Right ventricle myocardium superior (tissue), 1 donor: ENCODE measurements around the gene OLFM2. TPM values are rescaled to one million over a fixed set of nuclear protein-coding genes. Genes with fewer than 3 reads are reported as not detected.
"Not testable (repeated sequence)": the region's sequence is repeated elsewhere in the genome, so short reads cannot be mapped to it uniquely, and the experiment has no call there.

ENCODE experiments used
- ATAC-seq: fragments of 200-7000 bp; cut with Tn5 transposase; one replicate; pipeline ENCODE4 v1.9.1; 2020; ENCODE audit warnings: mild to moderate bottlenecking; ENCODE audit not compliant: poor library complexity
- DNase-seq: peaks from one replicate; pipeline ENCODE4 v3.0.0-alpha.2; 2020
- intact Hi-C: fragments of 100-400 bp; cut with DNase I; formaldehyde crosslinking; loops from one replicate; pipeline ENCODE4 v1.11.2; 2022
- total RNA-seq: library from RNA; stranded (reverse); fragmentation: NEBNext Ultra II Directional; extraction: Animal tissue kit (Norgen Biotek cat#: 25700); gene quantifications from one replicate; pipeline ENCODE4 v1.2.1, GENCODE V29; 2021
- donor health status: DM: no; HTN: yes; CAD: no; lungs with severe emphysema.

OLFM2 gene
- total RNA-seq, 1 donor from 2014 or later: 2.2 TPM

GRCh38 chr19:9946528-9947125 is 10.3 kb upstream of the OLFM2 start:
- DNase-seq, intact Hi-C loops, ATAC-seq: not testable (repeated sequence)

GRCh38 chr19:9945319-9945966 is 9.1 kb upstream of the OLFM2 start:
- intact Hi-C loops: no loop called here
- ATAC-seq (peak; percentile 96), DNase-seq (peak; percentile 91)

- no peak for ATAC-seq
These were observed 7.4 kb upstream of the OLFM2 start for GRCh38 chr19:9943744-9944143.

GRCh38 chr19:9941671-9942070 is 5.4 kb upstream of the OLFM2 start:
- DNase-seq (no peak), ATAC-seq (no peak)
- intact Hi-C loops: no loop called here

More at GRCh38 chr19:9943744-9944143, 7.4 kb upstream of the OLFM2 start:
- no peak for DNase-seq
- intact Hi-C loops: no loop called here

- intact Hi-C loops: no loop called here
- ATAC-seq: no peak
- DNase-seq: no peak
These were observed 4.9 kb upstream of the OLFM2 start for GRCh38 chr19:9941231-9941630.

GRCh38 chr19:9940778-9941177 is 4.5 kb upstream of the OLFM2 start:
- no peak for DNase-seq
- ATAC-seq: no peak
- intact Hi-C loops: no loop called here

- no peak for ATAC-seq
- intact Hi-C loops: loop anchor here (10.0 kb wide), 1 partner anchor 445 kb away; the partner anchor contains the start of gene TYK2
- no peak for DNase-seq
These were observed 3.1 kb upstream of the OLFM2 start for GRCh38 chr19:9939301-9939913.

- intact Hi-C loops: loop anchor here (10.0 kb wide), 1 partner anchor 448 kb away; the partner anchor contains the start of gene TYK2
- ATAC-seq (no peak), DNase-seq (no peak)
These were observed 691 bp upstream of the OLFM2 start for GRCh38 chr19:9937001-9937411.

- DNase-seq (no peak), ATAC-seq (no peak)
- intact Hi-C loops: loop anchor here (1.0 to 10.0 kb wide), 2 partner anchors 94 to 449 kb away; partner anchors contain the start of gene TYK2
These were observed 599 bp downstream of the OLFM2 start for GRCh38 chr19:9935506-9936325.

- peak; percentile 80 for ATAC-seq
- intact Hi-C loops: loop anchor here (5.0 to 10.0 kb wide), 2 partner anchors 318 to 450 kb away; partner anchors contain the start of genes MRPL4 and TYK2
- DNase-seq: peak; percentile 79
These were observed 2.0 kb downstream of the OLFM2 start for GRCh38 chr19:9934132-9934950.

GRCh38 chr19:9932835-9933234 is 3.5 kb downstream of the OLFM2 start:
- intact Hi-C loops: loop anchor here (5.0 to 10.0 kb wide), 2 partner anchors 319 to 452 kb away; partner anchors contain the start of genes MRPL4 and TYK2
- DNase-seq (no peak), ATAC-seq (no peak)

GRCh38 chr19:9931629-9932028 is 4.7 kb downstream of the OLFM2 start:
- DNase-seq (no peak), ATAC-seq (no peak)
- intact Hi-C loops: loop anchor here (2.0 to 10.0 kb wide), 3 partner anchors 97 to 453 kb away; partner anchors contain the start of genes MRPL4 and TYK2

GRCh38 chr19:9923440-9923839 is 12.9 kb downstream of the OLFM2 start:
- intact Hi-C loops: no loop called here
- ATAC-seq (no peak), DNase-seq (no peak)

- ATAC-seq, intact Hi-C loops: not testable (repeated sequence)
These were observed 13.4 kb downstream of the OLFM2 start for GRCh38 chr19:9922782-9923379.

GRCh38 chr19:9917321-9917720 is 19.0 kb downstream of the OLFM2 start:
- intact Hi-C loops: no loop called here
- ATAC-seq: peak; percentile 70
- no peak for DNase-seq

More at GRCh38 chr19:9922782-9923379, 13.4 kb downstream of the OLFM2 start:
- DNase-seq: not testable (repeated sequence)

- intact Hi-C loops: no loop called here
- DNase-seq: no peak
- ATAC-seq: no peak
These were observed 19.6 kb downstream of the OLFM2 start for GRCh38 chr19:9916719-9917118.
